Kidney glomerular epithelial cell (primary cell): ENCODE data around the gene TAS2R41.
"Not testable (repeated sequence)": the region's sequence is repeated elsewhere in the genome, so short reads cannot be mapped to it uniquely, and the experiment has no call there.

Experiments used
- DNase-seq: peaks from one replicate; lab custom pipeline; 2025; lab: John Stamatoyannopoulos, UW

TAS2R41 gene

DNA sequence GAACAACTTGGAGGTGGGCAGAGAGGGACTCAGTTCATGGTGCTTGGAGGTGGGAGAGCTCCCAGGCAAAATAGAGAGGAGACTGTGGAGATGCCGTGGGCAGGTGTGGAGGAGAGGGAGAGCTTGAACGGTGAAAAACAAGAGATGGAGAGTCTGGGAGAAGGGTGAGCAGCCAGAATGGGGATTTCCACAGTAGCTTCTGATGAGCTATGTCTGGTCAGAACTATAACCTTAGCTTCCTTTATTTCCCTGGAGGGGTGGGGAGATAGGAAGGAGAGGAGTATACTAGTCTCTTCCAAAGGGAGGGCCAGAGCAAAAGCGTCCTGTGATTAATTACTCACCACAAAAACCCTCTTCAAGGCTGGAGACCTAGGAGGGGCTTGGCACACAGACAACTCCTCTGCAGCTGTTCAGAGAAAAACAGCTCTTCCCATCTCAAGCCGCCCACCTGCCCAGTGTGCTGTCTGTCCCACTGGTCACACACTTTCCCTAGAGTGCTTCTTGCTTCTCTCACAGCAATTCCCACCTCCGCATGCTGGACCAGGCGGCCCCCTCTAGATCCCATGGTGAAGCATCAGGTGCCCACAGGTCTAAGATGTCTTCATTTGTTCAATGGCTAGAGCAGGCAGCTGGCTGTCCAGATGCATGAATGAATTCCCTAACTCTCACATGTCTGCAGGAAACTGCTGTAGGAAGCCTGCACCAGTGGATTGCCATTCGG lies 41.9 kb downstream of the TAS2R41 start:
- DNase-seq = no peak

DNA sequence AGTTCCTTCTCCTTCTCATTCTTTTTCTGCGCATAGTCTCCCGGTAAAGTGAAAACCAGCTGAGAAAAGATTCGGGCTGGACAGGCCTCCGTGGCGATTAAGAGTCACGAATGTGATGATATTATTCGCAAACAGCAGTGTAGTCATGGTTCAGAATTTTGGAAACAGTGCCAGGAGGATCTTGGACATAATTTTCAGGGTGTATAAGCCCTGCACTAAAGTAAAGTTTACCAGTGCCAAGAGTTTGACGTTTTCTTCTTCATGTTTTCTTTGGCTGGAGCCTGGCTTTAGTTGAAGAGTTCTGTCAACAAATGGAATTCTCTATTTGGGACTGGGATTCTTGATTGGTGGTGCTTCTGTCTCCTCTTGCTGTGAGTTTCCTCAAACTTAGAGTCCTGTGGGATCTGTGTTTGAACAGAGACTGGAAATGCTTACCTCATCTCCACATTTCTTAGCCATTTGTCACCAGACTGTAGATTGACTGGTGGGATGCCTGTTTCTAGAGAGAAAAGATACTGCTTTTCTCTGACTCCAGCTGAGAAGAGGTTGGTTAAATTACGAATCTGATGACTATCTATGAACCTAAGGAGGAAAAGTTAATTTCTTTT lies 44.7 kb downstream of the TAS2R41 start:
- DNase-seq = not testable (repeated sequence)
